ENCODE measurements around the gene GPC4. TPM values are rescaled to one million over a fixed set of nuclear protein-coding genes. Genes with fewer than 3 reads are reported as not detected.
A peak's percentile ranks its signal among the peaks of the same experiment; 100 is the strongest.

The GPC4 gene
- total RNA-seq, 1 donor from 2014 or later = 7.1 TPM

- H3K27me3 ChIP-seq (ENCODE audit: low read depth) = no peaks in the 10 kb centered on the region
- H3K27ac ChIP-seq (replicated peaks) = no peak overlapping the region
- TF ChIP-seq, protein P1, sequence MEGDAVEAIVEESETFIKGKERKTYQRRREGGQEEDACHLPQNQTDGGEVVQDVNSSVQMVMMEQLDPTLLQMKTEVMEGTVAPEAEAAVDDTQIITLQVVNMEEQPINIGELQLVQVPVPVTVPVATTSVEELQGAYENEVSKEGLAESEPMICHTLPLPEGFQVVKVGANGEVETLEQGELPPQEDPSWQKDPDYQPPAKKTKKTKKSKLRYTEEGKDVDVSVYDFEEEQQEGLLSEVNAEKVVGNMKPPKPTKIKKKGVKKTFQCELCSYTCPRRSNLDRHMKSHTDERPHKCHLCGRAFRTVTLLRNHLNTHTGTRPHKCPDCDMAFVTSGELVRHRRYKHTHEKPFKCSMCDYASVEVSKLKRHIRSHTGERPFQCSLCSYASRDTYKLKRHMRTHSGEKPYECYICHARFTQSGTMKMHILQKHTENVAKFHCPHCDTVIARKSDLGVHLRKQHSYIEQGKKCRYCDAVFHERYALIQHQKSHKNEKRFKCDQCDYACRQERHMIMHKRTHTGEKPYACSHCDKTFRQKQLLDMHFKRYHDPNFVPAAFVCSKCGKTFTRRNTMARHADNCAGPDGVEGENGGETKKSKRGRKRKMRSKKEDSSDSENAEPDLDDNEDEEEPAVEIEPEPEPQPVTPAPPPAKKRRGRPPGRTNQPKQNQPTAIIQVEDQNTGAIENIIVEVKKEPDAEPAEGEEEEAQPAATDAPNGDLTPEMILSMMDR (IDR thresholded peaks at IDR 0.05; ENCODE audit: borderline replicate concordance) = no peak
- no peak overlapping the region for H3K4me3 ChIP-seq
- intact Hi-C loops (cut with micrococcal nuclease) = no loop called here
- H3K9me3 ChIP-seq (replicated peaks) = no peaks in the 10 kb centered on the region
- H3K36me3 ChIP-seq = no peaks in the 10 kb centered on the region
- H3K4me1 ChIP-seq = no peaks in the 10 kb centered on the region
- DNase-seq = no peak
Measured at GRCh38 chrX:133389975-133390374, 25.3 kb downstream of the GPC4 start.

DNA sequence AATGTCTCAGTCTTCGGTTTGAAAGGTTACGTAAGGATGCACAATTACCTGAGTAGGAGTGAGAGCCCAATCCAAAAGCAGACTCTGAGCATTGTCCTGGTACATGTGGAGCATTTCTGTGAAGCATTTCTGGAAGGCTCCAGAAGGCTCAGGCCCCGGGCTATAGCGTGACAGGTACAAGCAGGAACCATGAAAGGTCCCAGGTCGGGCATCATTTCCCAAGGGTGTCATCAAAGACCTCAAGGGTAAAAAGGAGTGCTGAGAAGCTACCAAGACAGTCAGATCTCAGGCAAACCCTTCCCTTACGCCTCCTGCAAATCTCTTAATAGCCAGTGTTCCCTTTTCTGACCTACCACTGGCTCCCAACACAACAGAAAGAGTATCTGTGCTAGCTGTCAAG lies 30.8 kb downstream of the GPC4 start:
- DNase-seq = no peak
- intact Hi-C loops (cut with micrococcal nuclease) = no loop called here
- no peaks in the 10 kb centered on the region for H3K27me3 ChIP-seq (ENCODE audit: low read depth)
- no peak overlapping the region for H3K27ac ChIP-seq (replicated peaks)
- H3K4me3 ChIP-seq = no peak overlapping the region
- no peaks in the 10 kb centered on the region for H3K9me3 ChIP-seq (replicated peaks)
- no peaks in the 10 kb centered on the region for H3K36me3 ChIP-seq
- no peaks in the 10 kb centered on the region for H3K4me1 ChIP-seq
- TF ChIP-seq, protein P1 (IDR thresholded peaks at IDR 0.05; ENCODE audit: borderline replicate concordance) = no peak

DNA sequence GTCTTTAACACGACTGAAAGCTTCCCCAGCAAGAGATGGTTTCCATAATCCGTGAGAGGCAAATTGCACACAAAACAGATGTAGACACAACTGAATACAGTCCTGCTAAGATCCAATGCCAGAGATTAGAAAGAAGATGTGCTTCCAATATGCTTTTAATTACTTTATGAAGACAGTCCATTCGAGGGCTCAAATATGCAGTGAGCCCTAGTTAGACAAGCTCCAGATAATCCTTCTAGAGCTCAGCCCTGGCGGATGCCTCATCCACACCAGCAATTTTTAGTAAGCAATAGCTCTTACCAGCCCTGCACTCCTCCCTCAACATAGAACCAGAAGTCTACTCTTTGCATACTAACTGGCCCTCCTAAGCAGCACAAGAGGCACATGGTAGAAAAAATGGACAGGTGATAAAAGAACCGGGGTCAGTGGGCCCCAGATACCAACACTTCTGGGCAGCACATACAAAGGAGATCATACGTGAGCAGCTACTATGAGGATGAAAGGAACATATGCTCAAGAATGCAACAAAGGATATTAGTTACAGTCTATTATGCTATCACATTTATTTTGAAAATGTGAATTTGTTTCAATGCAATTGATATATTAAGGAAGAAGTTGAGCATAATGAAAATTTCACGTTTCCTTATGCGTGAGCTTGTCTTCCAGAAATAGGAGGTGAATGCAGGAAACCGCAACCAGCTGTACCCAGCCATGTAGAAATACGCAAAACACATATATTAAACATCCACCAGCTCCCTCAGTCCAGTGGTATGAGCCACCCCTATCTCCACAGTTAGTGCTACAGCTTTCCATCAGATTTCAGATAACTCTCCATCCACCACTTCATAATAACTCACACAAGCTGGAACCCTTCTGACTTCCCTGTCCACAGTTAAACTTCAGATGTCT lies 34.3 kb downstream of the GPC4 start:
- intact Hi-C loops (cut with micrococcal nuclease) = no loop called here
- H3K4me1 ChIP-seq = peaks cover 3% of the 10 kb centered on the region
- H3K9me3 ChIP-seq (replicated peaks) = no peaks in the 10 kb centered on the region
- DNase-seq = no peak
- no peaks in the 10 kb centered on the region for H3K36me3 ChIP-seq
- TF ChIP-seq, protein P1 (IDR thresholded peaks at IDR 0.05; ENCODE audit: borderline replicate concordance) = no peak
- no peaks in the 10 kb centered on the region for H3K27me3 ChIP-seq (ENCODE audit: low read depth)
- H3K27ac ChIP-seq (replicated peaks) = no peak overlapping the region
- H3K4me3 ChIP-seq = no peak overlapping the region

GRCh38 chrX:133376422-133376821 lies 38.9 kb downstream of the GPC4 start:
- intact Hi-C loops (cut with micrococcal nuclease) = no loop called here
- Histone ChIP-seq H3K27ac (replicated peaks) (no peak overlapping the region), H3K27me3 (ENCODE audit: low read depth) (no peaks in the 10 kb centered on the region), H3K4me1 (peaks cover 3% of the 10 kb centered on the region), H3K9me3 (replicated peaks) (no peaks in the 10 kb centered on the region), H3K4me3 (no peak overlapping the region), H3K36me3 (no peaks in the 10 kb centered on the region)
- TF ChIP-seq, protein P1 (IDR thresholded peaks at IDR 0.05; ENCODE audit: borderline replicate concordance) = no peak
- no peak for DNase-seq

GRCh38 chrX:133375615-133376340 lies 39.5 kb downstream of the GPC4 start:
- TF ChIP-seq, protein P1 (IDR thresholded peaks at IDR 0.05; ENCODE audit: borderline replicate concordance) = no peak
- Histone ChIP-seq H3K4me1 (peaks cover 3% of the 10 kb centered on the region), H3K9me3 (replicated peaks) (no peaks in the 10 kb centered on the region), H3K36me3 (no peaks in the 10 kb centered on the region), H3K27me3 (ENCODE audit: low read depth) (no peaks in the 10 kb centered on the region), H3K27ac (replicated peaks) (no peak overlapping the region), H3K4me3 (no peak overlapping the region)
- DNase-seq = peak; percentile 13
- intact Hi-C loops (cut with micrococcal nuclease) = no loop called here

Data from left ventricle myocardium inferior (tissue), 1 donor.